ENCODE data around the gene GRB10.
A peak's percentile ranks its signal among the peaks of the same experiment; 100 is the strongest.

The GRB10 gene

DNA sequence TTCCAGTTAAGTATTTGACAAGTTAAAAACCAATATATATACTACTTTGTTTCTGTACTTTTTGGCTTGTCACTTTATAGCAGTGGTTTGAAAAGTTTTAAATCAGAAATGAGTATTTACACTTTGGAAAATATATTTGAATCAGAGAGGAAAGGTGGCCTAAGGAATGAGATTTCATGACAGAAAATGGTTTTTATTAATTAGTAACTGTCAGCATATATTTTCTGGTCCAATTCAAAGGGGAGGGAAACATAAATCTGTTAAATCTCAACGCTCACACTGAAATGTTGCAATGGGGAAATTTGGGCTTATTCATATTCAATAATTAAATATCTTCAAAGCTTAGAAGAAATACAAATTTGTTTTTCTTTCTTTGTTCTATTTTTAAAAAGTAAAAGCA is 100.1 kb downstream of the GRB10 start:
- TF ChIP-seq CTCF (IDR thresholded peaks at IDR 0.05), result no peak
- no peaks in the 10 kb centered on the region for H3K27me3 Mint-ChIP-seq (ENCODE audit: low read depth, poor library complexity)
- H3K36me3 Mint-ChIP-seq (ENCODE audit: low read depth), result peaks cover 19% of the 10 kb centered on the region
- H3K27ac Mint-ChIP-seq, result peak overlapping the region; percentile 37
- no peaks in the 10 kb centered on the region for H3K9me3 Mint-ChIP-seq
- H3K4me3 Mint-ChIP-seq, result no peak overlapping the region
- no peak for DNase-seq
- H3K4me1 Mint-ChIP-seq, result no peaks in the 10 kb centered on the region

DNA sequence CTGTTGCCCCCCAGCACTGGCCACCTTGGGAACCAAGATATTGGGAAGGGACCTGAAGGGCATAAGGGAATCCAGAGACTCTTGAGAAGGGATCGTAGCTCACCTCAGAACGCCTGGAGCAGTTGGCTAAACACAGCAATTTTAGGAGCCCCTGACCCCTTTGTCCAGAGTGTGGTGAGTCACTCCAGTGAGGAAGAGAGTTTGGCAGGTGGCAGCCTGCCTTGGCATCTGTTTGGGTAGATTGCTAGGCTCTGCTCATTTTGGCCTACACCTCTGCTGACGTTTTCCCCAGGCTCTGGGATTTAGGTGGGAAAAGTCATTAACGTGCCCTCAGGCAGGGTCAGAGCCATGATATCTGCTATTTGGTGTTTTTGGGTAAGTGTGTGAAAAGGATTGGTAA is 100.6 kb downstream of the GRB10 start:
- Mint-ChIP-seq H3K4me1 (peaks cover 2% of the 10 kb centered on the region), H3K27me3 (ENCODE audit: low read depth, poor library complexity) (no peaks in the 10 kb centered on the region), H3K27ac (no peak overlapping the region), H3K9me3 (no peaks in the 10 kb centered on the region), H3K36me3 (ENCODE audit: low read depth) (peaks cover 15% of the 10 kb centered on the region), H3K4me3 (no peak overlapping the region)
- no peak for DNase-seq
- TF ChIP-seq CTCF (IDR thresholded peaks at IDR 0.05), result no peak

DNA sequence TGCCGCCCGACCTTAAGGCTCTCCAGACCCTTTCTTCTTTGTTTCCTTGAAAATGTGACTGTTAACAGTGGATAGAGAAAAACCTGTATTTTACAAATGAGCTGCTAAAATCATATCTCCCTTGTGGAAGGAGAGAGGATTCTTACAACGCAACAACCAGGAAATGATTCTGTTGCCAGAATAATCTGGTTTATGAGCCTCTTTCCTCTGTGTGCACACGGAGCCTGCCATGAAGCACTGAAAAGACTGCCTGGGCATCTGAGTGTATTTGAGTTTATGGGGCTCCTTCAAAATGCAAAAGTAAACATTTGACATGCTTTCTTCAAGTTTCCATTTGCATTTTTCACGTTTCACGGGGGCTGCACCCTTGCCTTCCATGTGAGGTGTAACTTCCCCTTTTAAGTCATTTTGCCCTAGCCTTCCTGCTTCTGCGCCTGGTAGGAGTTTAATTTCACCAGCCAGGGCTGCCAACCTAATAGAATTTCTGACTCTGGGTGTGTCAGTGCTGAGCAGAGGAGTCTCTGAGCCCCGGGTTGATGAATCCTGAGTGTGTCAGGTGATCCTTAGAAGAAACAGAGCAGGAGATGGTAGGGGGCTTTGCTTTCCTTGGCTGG is 101.2 kb downstream of the GRB10 start:
- Mint-ChIP-seq H3K4me1 (peaks cover 8% of the 10 kb centered on the region), H3K27me3 (ENCODE audit: low read depth, poor library complexity) (no peaks in the 10 kb centered on the region), H3K27ac (no peak overlapping the region), H3K4me3 (no peak overlapping the region), H3K36me3 (ENCODE audit: low read depth) (peaks cover 15% of the 10 kb centered on the region), H3K9me3 (no peaks in the 10 kb centered on the region)
- DNase-seq, result no peak
- no peak for TF ChIP-seq CTCF (IDR thresholded peaks at IDR 0.05)

- peaks cover 28% of the 10 kb centered on the region for H3K4me1 Mint-ChIP-seq
- no peak overlapping the region for H3K4me3 Mint-ChIP-seq
Measured at GRCh38 chr7:50679218-50680007, 103.3 kb downstream of the GRB10 start.

DNA sequence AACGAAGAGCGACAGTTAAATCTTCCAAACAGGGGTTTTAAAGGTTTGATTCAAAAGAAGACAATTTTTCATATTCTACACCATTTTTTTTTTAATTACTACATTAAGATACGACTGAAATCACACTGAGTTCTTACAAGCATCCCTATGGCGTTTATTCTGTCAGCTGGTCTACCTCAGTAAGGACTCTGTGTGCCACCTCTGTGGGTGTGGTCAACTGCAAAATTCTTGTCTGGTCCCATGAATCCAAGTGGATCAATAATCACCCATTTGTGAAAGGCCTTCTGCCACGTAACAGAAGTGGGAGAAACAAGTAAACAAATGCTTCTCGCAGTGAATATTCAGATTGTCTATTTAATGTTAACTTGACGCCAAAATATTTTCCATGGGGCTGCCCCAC is 104.1 kb downstream of the GRB10 start:
- H3K4me1 Mint-ChIP-seq, result peaks cover 33% of the 10 kb centered on the region

More at GRCh38 chr7:50679218-50680007, 103.3 kb downstream of the GRB10 start:
- TF ChIP-seq CTCF (IDR thresholded peaks at IDR 0.05), result peak; percentile 20
- Mint-ChIP-seq H3K27me3 (ENCODE audit: low read depth, poor library complexity) (no peaks in the 10 kb centered on the region), H3K9me3 (no peaks in the 10 kb centered on the region), H3K27ac (no peak overlapping the region), H3K36me3 (ENCODE audit: low read depth) (peaks cover 5% of the 10 kb centered on the region)
- DNase-seq, result no peak

More for the DNA sequence above, 104.1 kb downstream of the GRB10 start:
- Mint-ChIP-seq H3K36me3 (ENCODE audit: low read depth) (peaks cover 12% of the 10 kb centered on the region), H3K4me3 (no peak overlapping the region), H3K27ac (no peak overlapping the region), H3K9me3 (no peaks in the 10 kb centered on the region), H3K27me3 (ENCODE audit: low read depth, poor library complexity) (no peaks in the 10 kb centered on the region)
- TF ChIP-seq CTCF (IDR thresholded peaks at IDR 0.05), result no peak
- DNase-seq, result no peak

Data from nephron progenitor cell (in vitro differentiated cells).